C4-2B (cell line): ENCODE measurements around the gene ATP9A.

Experiments used
- H3K27ac ChIP-seq: fragments of 450-650 bp; 2 replicates; pipeline ENCODE4 v1.5.1; 2017
- CTCF ChIP-seq: fragments of 450-650 bp; conservative IDR thresholded peaks from 2 replicates; pipeline ENCODE4 v1.5.1; 2017; ENCODE audit warnings: mild to moderate bottlenecking
- ZFX ChIP-seq: fragments of 450-650 bp; IDR thresholded peaks from 2 replicates; pipeline ENCODE4 v1.6.1; 2017

Gene ATP9A

DNA sequence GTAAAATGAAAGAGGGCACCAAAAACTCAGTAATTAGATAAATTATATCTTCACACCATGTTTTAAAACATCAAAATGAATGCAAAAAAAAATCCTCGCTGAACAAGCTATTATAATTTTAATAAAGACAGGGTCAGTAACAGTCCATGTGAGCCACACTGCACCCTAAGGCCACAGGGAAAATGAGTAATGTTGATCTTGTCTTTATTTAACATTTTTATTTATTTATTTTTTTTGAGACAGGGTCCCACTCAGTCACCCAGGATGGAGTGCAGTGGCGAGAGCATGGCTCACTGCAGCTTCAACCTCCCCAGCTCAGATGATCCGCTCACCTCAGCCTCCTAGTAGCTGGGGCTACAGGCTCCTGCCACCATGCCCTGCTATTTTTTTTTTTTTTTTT lies 217.0 kb downstream of the ATP9A start:
- TF ChIP-seq CTCF (no peak), ZFX (no peak)
- no peak overlapping the region for H3K27ac ChIP-seq

DNA sequence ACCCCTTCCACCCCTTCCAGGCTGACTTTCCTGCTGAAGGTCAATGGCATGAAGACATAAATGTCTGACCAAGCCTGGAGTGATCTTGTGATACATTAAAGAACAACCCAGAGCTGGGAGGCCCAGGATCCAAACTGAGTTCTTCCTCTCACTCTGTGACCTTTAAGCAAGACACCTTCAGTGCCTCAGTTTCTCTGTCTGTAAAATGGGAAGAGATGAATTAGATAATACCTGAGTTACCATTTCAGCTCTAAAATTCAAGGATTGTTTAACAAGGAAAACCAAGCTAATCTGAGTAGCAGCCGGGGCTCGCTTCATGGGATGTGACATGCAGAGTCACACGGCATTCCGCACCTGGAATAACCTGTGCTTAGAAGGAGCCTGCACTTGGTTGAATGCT lies 218.7 kb downstream of the ATP9A start:
- TF ChIP-seq CTCF (no peak), ZFX (no peak)
- H3K27ac ChIP-seq: no peak overlapping the region

- no peak for TF ChIP-seq ZFX
- no peak for TF ChIP-seq CTCF
- no peak overlapping the region for H3K27ac ChIP-seq
Measured at GRCh38 chr20:51547951-51548350, 220.2 kb downstream of the ATP9A start.
